Measurements from ENCODE around the gene ZNF804B. TPM values are rescaled to one million over a fixed set of nuclear protein-coding genes. Genes with fewer than 3 reads are reported as not detected.

ZNF804B gene
- total RNA-seq, 1 experiment from 2014 or later: not detected

DNA sequence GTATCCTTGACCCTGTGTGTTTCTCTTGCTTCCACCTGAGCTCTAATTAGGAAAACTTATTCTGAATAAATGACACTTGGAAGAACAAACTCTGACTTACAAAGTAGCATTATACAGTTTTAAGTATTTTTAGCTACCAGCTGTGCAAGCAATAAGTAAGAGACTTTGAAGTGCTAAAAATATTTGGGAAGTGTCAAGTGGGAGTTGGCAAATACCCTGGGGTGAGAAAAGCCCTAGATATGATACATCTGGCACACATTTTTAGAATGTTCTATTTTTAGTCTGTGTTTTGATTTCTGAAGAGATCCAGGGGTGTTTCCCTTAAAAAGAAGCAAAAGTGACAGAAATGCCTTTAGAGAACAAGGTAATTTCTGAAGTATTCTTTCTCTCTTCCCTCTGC, 168.8 kb downstream of the ZNF804B start:
- Histone ChIP-seq H3K4me2 (ENCODE audit: insufficient read depth, insufficient read length, low read length) (no peak overlapping the region), H4K20me1 (ENCODE audit: control insufficient read depth, insufficient read depth, insufficient read length) (no peaks in the 10 kb centered on the region), H3K9ac (ENCODE audit: extremely low read depth, insufficient read length, low read length) (no peak overlapping the region), H3K18ac (ENCODE audit: insufficient read length, low read depth, low read length) (no peak overlapping the region), H2BK20ac (ENCODE audit: low read depth, low read length, poor library complexity, severe bottlenecking) (no peak overlapping the region), H2AFZ (ENCODE audit: low read length) (no peak overlapping the region), H2BK120ac (ENCODE audit: low read depth, low read length, poor library complexity, severe bottlenecking) (no peak overlapping the region), H3K14ac (ENCODE audit: insufficient read depth, low read length) (no peak overlapping the region), H3K23me2 (ENCODE audit: insufficient read length, low read depth, low read length, poor library complexity, severe bottlenecking) (no peaks in the 10 kb centered on the region), H3K79me2 (ENCODE audit: insufficient read depth, low read length) (no peaks in the 10 kb centered on the region), H3K27ac (ENCODE audit: insufficient read length, low read depth, low read length) (no peak overlapping the region), H2BK12ac (ENCODE audit: insufficient read length, low read depth, low read length) (no peak overlapping the region), H3K23ac (ENCODE audit: insufficient read length, low read depth, low read length) (no peak overlapping the region), H3K79me1 (ENCODE audit: insufficient read depth, low read depth, low read length, poor library complexity, severe bottlenecking) (no peaks in the 10 kb centered on the region), H4K91ac (ENCODE audit: insufficient read length, low read depth, low read length) (no peak overlapping the region), H3K56ac (ENCODE audit: insufficient read length, low read depth, low read length) (no peak overlapping the region), H2BK5ac (ENCODE audit: insufficient read length, low read length) (no peak overlapping the region), H3K4ac (ENCODE audit: low read depth, low read length) (no peak overlapping the region), H3K27me3 (ENCODE audit: insufficient read depth, low read length) (no peaks in the 10 kb centered on the region), H4K5ac (ENCODE audit: insufficient read length, low read depth, low read length) (no peak overlapping the region), H2BK15ac (ENCODE audit: low read depth, low read length) (no peak overlapping the region), H3T11ph (ENCODE audit: low read length) (no peak overlapping the region), H2AK5ac (ENCODE audit: insufficient read length, low read length) (no peak overlapping the region), H3K4me1 (ENCODE audit: insufficient read depth, low read length) (no peaks in the 10 kb centered on the region), H4K8ac (replicated peaks; ENCODE audit: insufficient read length, low read depth, low read length) (no peak overlapping the region), H3K9me3 (ENCODE audit: control insufficient read depth, low read depth, low read length) (no peaks in the 10 kb centered on the region)
- TF ChIP-seq, protein P1, sequence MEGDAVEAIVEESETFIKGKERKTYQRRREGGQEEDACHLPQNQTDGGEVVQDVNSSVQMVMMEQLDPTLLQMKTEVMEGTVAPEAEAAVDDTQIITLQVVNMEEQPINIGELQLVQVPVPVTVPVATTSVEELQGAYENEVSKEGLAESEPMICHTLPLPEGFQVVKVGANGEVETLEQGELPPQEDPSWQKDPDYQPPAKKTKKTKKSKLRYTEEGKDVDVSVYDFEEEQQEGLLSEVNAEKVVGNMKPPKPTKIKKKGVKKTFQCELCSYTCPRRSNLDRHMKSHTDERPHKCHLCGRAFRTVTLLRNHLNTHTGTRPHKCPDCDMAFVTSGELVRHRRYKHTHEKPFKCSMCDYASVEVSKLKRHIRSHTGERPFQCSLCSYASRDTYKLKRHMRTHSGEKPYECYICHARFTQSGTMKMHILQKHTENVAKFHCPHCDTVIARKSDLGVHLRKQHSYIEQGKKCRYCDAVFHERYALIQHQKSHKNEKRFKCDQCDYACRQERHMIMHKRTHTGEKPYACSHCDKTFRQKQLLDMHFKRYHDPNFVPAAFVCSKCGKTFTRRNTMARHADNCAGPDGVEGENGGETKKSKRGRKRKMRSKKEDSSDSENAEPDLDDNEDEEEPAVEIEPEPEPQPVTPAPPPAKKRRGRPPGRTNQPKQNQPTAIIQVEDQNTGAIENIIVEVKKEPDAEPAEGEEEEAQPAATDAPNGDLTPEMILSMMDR (conservative IDR thresholded peaks at IDR 0.05): no peak
- H3K27ac Mint-ChIP-seq: no peak overlapping the region
- no peaks in the 10 kb centered on the region for H3K27me3 Mint-ChIP-seq (ENCODE audit: low read depth)
- no peaks in the 10 kb centered on the region for H3K4me1 Mint-ChIP-seq
- H3K36me3 Mint-ChIP-seq (ENCODE audit: insufficient read depth in 1 of 3, low read depth in 3 of 3): no peaks in the 10 kb centered on the region
- no peaks in the 10 kb centered on the region for H3K9me3 Mint-ChIP-seq
- no peak overlapping the region for H3K4me3 Mint-ChIP-seq
- DNase-seq: no peak

Data from H9 (cell line).